ENCODE measurements around the gene PRR15L.

DNA sequence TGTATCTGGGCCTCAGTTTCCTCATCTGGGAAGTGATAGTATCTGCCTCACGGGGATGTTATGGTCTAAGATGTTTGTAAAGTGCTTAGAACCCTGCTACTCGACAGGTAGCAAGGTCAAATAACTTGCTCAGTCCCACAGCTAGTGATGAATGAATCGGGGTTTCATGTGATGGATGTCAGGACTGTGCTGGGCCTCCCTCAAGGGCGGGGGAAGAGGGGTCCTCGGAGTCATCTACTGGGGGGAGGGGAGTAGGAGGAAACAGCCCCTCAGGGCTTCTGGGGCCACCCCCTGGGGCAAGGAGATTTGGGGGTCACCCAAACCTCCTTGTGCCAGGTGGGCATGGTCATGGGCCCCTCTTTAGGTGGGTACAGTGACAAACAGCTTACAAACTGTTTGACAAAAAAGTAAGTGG is 15.6 kb downstream of the PRR15L start:
- TF ChIP-seq, protein P1, sequence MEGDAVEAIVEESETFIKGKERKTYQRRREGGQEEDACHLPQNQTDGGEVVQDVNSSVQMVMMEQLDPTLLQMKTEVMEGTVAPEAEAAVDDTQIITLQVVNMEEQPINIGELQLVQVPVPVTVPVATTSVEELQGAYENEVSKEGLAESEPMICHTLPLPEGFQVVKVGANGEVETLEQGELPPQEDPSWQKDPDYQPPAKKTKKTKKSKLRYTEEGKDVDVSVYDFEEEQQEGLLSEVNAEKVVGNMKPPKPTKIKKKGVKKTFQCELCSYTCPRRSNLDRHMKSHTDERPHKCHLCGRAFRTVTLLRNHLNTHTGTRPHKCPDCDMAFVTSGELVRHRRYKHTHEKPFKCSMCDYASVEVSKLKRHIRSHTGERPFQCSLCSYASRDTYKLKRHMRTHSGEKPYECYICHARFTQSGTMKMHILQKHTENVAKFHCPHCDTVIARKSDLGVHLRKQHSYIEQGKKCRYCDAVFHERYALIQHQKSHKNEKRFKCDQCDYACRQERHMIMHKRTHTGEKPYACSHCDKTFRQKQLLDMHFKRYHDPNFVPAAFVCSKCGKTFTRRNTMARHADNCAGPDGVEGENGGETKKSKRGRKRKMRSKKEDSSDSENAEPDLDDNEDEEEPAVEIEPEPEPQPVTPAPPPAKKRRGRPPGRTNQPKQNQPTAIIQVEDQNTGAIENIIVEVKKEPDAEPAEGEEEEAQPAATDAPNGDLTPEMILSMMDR (IDR thresholded peaks at IDR 0.05) = no peak
- no peak for TF ChIP-seq POLR2A (IDR thresholded peaks at IDR 0.05)

All from heart left ventricle (tissue), 13 donors.